ENCODE measurements around the gene RAD51C.
"Not testable (repeated sequence)": the region's sequence is repeated elsewhere in the genome, so short reads cannot be mapped to it uniquely, and the experiment has no call there.

RAD51C gene

GRCh38 chr17:58684003-58684402, 8.4 kb upstream of the RAD51C start:
- no peak for DNase-seq (ENCODE audit: low read depth in 2 of 2)

- DNase-seq (ENCODE audit: low read depth in 2 of 2), result not testable (repeated sequence)
Observed at GRCh38 chr17:58684462-58684861, 7.9 kb upstream of the RAD51C start.

- no peak for DNase-seq (ENCODE audit: low read depth in 2 of 2)
Observed at GRCh38 chr17:58686980-58687379, 5.4 kb upstream of the RAD51C start.

- DNase-seq (ENCODE audit: low read depth in 2 of 2), result no peak
Observed at GRCh38 chr17:58688521-58688920, 3.9 kb upstream of the RAD51C start.

- not testable (repeated sequence) for DNase-seq (ENCODE audit: low read depth in 2 of 2)
Observed at GRCh38 chr17:58690033-58690432, 2.4 kb upstream of the RAD51C start.

- DNase-seq (ENCODE audit: low read depth in 2 of 2), result no peak
Observed at GRCh38 chr17:58691701-58692238, 632 bp upstream of the RAD51C start, which contains the start of gene TEX14. TSS of gene TEX14 (minus strand) at chr17:58692045. CDS start at chr17:58652001, 40,044 bp downstream.

- DNase-seq (ENCODE audit: low read depth in 2 of 2), result no peak
Observed at GRCh38 chr17:58693208-58693607, 806 bp downstream of the RAD51C start.

GRCh38 chr17:58693751-58694150, 1.3 kb downstream of the RAD51C start:
- no peak for DNase-seq (ENCODE audit: low read depth in 2 of 2)

GRCh38 chr17:58694302-58694701, 1.9 kb downstream of the RAD51C start:
- no peak for DNase-seq (ENCODE audit: low read depth in 2 of 2)

GRCh38 chr17:58694826-58695225, 2.4 kb downstream of the RAD51C start:
- no peak for DNase-seq (ENCODE audit: low read depth in 2 of 2)

GRCh38 chr17:58699771-58700170, 7.4 kb downstream of the RAD51C start:
- no peak for DNase-seq (ENCODE audit: low read depth in 2 of 2)

- DNase-seq (ENCODE audit: low read depth in 2 of 2), result no peak
Observed at GRCh38 chr17:58702045-58702476, 9.7 kb downstream of the RAD51C start.

GRCh38 chr17:58702708-58703107, 10.3 kb downstream of the RAD51C start:
- DNase-seq (ENCODE audit: low read depth in 2 of 2), result no peak

GRCh38 chr17:58703137-58703915, 10.9 kb downstream of the RAD51C start:
- DNase-seq (ENCODE audit: low read depth in 2 of 2), result no peak

GRCh38 chr17:58703916-58704286, 11.5 kb downstream of the RAD51C start:
- DNase-seq (ENCODE audit: low read depth in 2 of 2), result no peak

- no peak for DNase-seq (ENCODE audit: low read depth in 2 of 2)
Observed at GRCh38 chr17:58706351-58707140, 14.1 kb downstream of the RAD51C start.

GRCh38 chr17:58710948-58711552, 18.6 kb downstream of the RAD51C start:
- DNase-seq (ENCODE audit: low read depth in 2 of 2), result peak in 1 of 2 donors; percentile 26

GRCh38 chr17:58722274-58722673, 29.9 kb downstream of the RAD51C start:
- DNase-seq (ENCODE audit: low read depth in 2 of 2), result no peak

GRCh38 chr17:58722696-58723095, 30.3 kb downstream of the RAD51C start:
- no peak for DNase-seq (ENCODE audit: low read depth in 2 of 2)

- no peak for DNase-seq (ENCODE audit: low read depth in 2 of 2)
Observed at GRCh38 chr17:58728798-58729197, 36.4 kb downstream of the RAD51C start.

- no peak for DNase-seq (ENCODE audit: low read depth in 2 of 2)
Observed at GRCh38 chr17:58730937-58731336, 38.5 kb downstream of the RAD51C start.

- no peak for DNase-seq (ENCODE audit: low read depth in 2 of 2)
Observed at GRCh38 chr17:58734040-58734439, 41.6 kb downstream of the RAD51C start.

All from stimulated activated CD4-positive, alpha-beta T cell treated with anti-CD3 and anti-CD28 coated beads, Interleukin-1b, Interleukin-23, amount 100 ng/mL, for 4 hours (primary cell).